Measurements from ENCODE around the gene NCKAP5. TPM values are rescaled to one million over a fixed set of nuclear protein-coding genes. Genes with fewer than 3 reads are reported as not detected.

The NCKAP5 gene
- total RNA-seq, 1 donor from 2014 or later, result 2.8 TPM

DNA sequence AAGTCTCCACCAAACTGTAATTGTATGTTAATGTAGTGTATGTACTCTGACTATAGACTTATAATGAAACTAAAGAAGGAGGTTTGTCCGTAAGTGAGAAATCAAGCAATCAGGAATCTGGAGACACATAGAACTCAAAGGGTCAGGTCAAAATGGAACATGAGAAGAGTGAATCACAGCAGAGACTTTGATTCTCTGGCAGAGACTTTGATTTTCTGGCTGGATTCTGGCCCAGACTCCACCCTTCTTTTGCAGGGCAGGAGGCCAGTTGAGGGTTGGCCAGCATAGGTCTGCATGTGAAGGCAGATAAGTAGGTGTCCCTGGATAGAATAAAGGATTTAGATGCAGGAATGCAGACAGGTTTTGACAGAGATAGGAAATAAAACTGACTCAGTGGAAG is 11.0 kb upstream of the NCKAP5 start:
- DNase-seq (peak; percentile 77), ATAC-seq (peak; percentile 92)
- intact Hi-C loops (cut with micrococcal nuclease), result no loop called here

DNA sequence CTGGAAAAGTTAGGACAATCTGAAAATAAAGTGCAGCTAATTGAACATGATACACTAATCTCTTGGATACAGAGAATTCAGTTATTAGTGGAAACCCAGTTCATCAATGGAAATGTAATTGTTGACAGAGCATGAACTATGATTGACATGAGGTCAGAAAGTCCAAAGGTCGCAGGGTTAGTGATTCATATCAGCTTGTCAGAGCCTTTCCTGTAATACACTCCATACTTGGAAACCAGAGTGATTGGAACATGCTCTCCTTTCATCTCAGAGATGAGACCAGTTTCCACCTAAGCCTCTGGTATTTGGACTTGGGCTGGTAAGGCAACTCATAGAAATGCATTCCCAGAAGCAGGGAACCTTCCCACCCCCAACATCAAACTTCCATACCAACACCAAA is 8.5 kb upstream of the NCKAP5 start:
- ATAC-seq, result no peak
- intact Hi-C loops (cut with micrococcal nuclease), result no loop called here

DNA sequence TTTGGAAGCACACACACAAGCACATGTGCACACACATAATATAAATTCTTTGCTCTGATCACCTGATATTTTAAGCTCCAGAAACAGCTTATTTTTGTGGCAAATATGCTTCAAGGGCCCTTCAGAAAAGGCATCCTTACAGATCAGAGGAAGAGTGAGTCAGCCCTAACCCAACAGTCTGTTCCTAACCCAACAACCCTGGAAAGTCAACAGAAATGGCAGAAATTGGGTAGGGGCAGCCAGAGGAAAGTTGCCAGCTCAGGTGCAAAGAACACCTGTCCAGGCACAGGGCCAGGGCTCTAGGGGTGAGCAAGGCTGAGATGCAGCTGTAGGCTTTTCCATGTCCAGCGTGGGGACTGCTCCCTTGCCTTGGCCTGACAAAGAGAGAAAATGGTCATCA is 6.4 kb upstream of the NCKAP5 start:
- ATAC-seq, result no peak
- no peak for DNase-seq
- intact Hi-C loops (cut with micrococcal nuclease), result no loop called here

More for the DNA sequence above, 8.5 kb upstream of the NCKAP5 start:
- no peak for DNase-seq

DNA sequence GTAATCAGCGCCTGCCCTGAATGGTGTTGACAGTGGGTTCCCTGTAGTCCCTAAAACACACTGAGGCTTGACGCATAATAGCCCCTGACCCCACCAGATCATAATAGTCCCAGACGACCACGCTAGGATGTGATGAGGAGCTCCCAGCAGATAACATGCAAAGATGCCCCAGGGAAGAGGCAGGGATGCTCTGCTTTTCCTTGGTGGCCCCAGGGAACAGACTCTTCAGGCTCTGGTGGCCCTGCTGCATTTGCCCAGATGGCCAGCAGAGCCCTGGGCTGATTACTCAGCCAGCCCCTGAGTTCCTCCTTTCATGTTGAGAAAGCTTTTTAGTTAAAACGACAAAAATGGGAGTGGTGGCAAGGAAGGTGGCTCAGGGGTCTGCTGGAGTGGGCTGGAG is 5.9 kb upstream of the NCKAP5 start:
- DNase-seq (no peak), ATAC-seq (no peak)
- intact Hi-C loops (cut with micrococcal nuclease), result no loop called here

DNA sequence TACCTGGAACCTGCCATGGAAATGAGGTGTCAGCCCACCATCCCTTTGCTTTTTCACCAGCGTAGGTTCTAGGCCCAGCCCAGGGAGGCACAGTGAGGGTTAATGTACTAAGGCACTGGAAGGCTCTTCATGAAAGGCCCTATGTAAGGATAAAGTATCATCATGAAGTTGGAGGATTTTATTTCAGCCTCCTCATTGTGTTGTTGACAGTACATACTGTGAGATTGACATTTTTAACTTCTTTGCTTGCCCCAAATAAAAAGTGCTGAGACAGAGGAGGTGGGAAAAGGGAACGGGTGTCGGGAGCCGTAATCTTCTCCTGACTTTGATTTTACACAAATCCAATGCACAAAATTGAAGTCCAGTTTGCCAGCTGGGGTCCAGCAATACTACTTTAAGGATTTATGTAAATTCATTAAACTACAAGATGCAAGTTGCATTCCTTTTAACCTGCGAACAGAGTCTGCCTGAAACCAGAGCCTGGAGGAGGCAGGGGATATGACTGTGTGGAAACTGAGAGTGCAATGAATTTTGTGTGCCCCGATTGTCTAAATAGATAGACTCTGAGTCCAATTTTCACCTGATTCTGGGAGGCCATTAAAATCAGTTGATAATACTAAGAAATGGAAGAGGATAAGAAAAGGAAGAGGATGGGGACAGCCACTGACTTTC is 5.4 kb upstream of the NCKAP5 start:
- intact Hi-C loops (cut with micrococcal nuclease), result no loop called here
- DNase-seq, result no peak
- no peak for ATAC-seq

DNA sequence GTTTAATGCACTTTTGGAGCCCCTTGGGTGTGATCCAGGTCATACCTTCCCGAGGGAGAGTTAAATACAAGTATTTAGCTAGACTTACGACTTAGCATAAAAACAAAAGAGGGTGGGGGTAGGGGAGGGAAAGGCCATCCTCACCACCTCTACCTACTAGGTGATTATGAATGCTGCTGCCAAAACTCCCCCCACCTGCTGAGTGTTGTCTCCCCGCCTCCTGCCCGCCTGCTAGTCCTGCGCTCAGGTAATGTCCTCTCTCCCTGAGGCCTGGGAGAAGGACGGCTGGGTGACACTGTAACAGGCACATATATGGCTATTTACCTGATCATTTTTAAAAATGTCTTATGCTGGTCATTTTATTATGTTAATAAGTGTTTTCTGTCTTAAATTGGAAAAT is 3.0 kb upstream of the NCKAP5 start:
- DNase-seq (no peak), ATAC-seq (no peak)
- intact Hi-C loops (cut with micrococcal nuclease), result no loop called here

DNA sequence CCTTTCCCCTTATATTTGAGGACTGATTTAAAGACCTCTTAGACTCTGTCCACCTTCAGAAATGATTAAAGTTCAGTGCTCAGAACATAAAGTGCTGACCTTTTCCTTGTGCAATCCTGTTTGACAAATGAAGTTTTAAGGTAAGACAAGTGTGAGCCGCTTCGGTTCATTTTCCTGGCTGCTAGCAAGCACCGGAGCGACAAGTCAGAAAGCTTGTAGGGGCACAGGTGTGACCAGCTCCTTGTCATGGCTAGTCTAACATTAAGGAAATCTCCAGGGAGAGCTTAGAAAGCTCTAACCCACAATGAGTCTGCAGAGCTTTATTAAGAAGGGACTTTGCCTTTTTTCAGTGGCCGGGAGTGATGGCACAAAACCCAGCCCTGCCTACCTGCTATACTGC is 2.3 kb upstream of the NCKAP5 start:
- ATAC-seq, result no peak
- intact Hi-C loops (cut with micrococcal nuclease), result no loop called here
- DNase-seq, result no peak

DNA sequence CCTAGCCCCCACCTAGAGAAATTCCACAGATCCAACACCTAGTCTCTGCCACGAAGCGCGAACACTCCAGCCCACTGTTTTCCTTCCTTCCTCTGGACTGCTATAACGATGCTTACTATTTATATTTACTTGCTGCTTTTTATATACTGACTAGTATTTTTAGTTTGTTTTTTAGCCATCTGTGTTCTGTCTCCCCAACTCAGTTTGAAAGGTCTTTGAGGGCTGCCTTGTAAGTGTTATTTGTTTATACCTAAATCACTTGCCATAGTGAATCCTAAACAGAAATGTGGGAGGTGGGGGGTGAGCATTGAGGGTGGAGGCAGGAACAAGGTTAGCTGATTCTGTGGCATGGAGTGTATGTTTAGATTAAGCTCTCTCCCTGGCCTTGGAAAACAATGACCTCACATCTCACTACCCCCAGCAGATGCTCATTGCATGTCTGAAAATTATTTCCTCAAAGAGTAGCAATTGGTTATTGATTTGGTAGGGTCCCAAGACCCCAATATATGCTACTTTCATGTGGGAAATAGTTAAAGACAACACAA is 1.1 kb upstream of the NCKAP5 start:
- ATAC-seq, result no peak
- intact Hi-C loops (cut with micrococcal nuclease), result loop anchor here (5.0 to 10.0 kb wide), 2 partner anchors 145 to 203 kb away; no protein-coding TSS in a partner anchor
- no peak for DNase-seq

DNA sequence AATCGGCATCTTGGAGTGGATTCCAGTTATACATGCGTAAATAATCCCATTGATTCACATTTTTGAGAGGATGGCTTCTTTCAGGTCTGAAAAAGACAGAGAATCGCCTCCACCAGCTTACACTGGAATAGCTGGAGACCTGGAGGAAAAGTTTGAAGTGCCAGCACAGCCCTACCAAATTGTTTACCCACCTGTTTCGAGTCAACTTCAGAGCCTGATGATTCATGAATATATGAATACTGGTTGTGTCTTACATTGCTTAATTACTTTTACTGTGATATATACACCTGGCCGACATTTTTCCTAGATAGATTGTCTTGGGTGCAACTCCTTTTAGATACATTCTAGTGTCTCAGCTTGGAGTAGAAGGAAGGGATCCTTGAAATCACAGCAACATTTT is 335 bp upstream of the NCKAP5 start:
- intact Hi-C loops (cut with micrococcal nuclease), result loop anchor here (5.0 to 10.0 kb wide), 2 partner anchors 144 to 204 kb away; no protein-coding TSS in a partner anchor
- ATAC-seq (no peak), DNase-seq (no peak)

DNA sequence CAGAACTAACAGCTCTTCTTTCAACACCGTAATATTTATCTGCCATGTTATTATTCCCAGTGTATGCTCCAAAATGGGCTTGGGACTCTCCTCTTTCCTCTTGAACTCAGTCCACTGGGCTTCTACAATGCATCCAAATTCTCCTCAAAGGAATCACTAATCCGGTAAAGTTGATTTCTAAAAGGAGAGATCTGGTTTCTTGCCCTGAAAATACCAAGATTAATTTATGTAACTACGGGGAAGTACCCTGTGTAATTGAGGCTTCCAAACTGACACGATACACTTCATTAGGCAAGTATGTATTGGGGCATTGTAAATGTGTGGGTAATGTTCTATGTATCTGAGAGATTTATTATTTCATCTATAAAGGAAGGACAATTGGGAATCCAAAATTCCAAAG is 5.7 kb downstream of the NCKAP5 start:
- no peak for ATAC-seq
- intact Hi-C loops (cut with micrococcal nuclease), result loop anchor here (10.0 kb wide), 1 partner anchor 138 kb away; no protein-coding TSS in a partner anchor
- DNase-seq, result no peak

DNA sequence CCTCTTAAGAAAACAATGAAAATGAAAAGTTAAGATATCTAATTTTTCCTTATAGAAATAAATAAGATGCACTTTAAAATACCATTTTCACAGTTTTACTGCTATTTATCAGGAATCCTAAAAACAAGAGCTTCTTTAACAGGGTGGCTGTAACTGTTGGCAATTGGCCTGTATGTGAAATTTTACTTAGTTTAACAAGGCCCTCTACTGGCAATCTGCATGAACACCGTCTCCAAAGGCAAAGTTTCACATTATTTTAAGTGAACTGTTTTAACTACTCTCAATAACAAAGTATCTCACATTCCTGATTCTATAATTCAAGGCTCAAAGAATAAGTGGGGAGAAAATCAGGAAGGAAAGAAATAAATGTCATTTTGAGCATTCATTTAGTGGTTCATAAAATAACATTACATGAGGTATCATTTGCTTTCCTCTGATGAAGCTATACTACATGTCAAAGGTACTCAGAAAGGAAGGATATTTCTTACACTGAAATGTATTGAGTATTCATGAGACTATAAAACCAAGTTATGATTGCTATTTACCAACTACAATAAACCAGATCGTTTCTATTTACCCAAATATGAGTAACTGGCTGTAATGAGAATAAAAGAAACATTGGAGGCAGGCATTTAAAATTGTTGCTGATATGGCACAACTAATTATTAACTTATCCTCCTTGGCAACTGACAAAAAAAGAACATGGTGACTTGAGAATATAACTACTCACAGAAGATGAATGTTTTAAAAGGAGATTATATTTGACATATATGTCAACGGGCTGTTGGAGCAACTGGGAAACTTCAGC is 7.0 kb downstream of the NCKAP5 start:
- intact Hi-C loops (cut with micrococcal nuclease), result loop anchor here (10.0 kb wide), 1 partner anchor 136 kb away; no protein-coding TSS in a partner anchor
- peak; percentile 30 for ATAC-seq
- no peak for DNase-seq

DNA sequence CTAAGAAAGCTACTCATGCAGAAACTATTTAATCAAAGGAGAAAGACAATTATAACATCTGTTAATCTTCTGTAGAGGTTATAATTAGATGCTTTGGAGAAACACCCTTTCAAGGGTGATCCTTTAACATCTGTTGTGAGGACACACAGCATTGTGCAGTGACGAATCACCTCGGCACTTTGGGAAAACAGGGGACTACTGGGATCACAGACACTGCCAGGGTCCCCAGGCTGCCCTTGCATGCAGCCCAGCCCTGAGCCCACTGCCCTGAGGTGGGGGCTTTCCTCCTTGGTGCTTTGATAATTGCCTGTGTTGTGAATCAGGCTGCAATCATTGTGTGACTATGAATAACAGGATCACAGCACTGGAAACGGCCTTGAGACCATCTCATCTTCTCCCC is 10.6 kb downstream of the NCKAP5 start:
- ATAC-seq (no peak), DNase-seq (no peak)
- intact Hi-C loops (cut with micrococcal nuclease), result no loop called here

DNA sequence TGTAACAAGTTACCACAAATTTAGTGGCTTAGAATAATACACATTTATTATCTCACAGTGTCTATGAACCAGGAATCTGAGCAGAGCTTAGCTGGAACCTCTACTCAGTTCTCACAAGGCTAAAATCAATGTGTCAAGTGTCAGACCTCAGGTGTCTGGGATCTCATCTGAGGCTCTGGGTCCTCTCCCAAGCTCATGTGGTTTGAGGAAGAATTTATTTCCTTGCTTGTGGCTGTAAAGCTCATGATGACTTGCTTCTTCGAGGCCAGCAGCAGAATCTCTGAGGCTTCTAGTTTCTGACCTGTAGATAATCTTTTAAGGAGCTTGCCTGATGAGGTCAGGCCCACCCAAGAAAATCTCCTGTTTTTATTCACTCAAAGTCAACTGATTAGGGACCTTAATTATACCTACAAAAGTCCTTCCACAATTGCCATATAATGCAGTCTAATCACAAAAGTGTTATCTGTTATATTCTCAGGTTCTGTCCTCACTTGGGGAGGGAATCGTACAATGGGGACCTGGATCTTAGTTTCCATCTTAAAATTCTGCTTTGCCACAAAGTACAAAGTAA is 14.3 kb downstream of the NCKAP5 start:
- intact Hi-C loops (cut with micrococcal nuclease), result no loop called here
- ATAC-seq, result no peak
- no peak for DNase-seq

DNA sequence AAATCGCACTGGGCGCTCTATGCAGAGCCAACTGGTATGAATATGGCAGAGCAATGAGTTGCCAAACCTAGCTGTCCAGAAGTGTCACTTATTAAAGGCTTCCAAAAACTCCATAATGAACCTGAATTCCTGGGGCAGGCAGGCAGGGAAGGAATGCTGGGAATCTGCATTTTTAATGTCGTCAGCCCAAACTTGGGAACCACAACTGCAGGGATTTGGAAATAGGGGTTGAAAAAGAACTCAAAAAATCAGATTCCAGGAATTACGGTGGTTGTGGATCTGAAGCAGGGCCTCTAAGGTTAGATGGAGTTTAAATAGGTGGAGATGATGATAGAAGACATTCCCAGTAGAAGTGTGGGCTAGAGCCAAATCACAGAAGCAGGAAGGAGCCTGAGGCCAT is 15.0 kb downstream of the NCKAP5 start:
- no peak for ATAC-seq
- no peak for DNase-seq
- intact Hi-C loops (cut with micrococcal nuclease), result no loop called here

DNA sequence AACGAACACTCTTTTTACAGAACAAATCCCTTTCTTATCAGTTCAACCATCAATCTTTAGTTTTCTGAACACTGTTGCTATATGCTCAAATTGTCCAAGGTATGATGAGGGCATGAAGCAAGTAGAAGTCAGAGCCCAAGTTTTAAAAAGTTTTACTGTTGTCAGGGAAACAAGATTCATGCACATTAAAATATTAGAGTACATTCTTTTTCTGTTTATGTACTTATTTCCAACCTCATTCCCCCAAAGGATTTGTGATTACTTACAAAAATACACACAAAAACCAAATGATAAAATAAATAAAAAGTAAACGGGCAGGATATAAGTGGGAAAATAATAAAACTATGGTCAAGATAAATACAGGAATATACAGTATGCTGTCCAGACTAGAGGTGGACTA is 15.4 kb downstream of the NCKAP5 start:
- no peak for ATAC-seq
- intact Hi-C loops (cut with micrococcal nuclease), result no loop called here
- no peak for DNase-seq

DNA sequence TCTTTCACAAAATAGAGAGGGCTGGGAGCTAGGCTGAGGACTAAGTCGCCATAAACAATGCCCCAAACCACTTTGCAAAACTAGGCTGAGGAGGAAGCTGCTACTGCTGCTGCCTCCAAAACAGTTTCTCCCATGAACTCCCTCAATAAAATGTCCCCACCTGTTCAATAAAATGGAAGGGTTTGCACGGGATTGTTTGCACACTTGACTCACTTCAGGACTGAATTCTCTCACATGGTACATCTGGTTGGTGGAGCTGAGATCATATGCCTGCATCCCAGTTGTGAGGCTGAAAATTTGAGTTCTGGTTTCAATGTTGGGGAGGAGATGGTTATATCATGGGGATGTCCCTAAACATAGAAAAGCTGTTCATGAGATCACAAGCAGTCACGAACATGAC is 26.5 kb downstream of the NCKAP5 start:
- ATAC-seq, result no peak
- intact Hi-C loops (cut with micrococcal nuclease), result no loop called here
- no peak for DNase-seq

DNA sequence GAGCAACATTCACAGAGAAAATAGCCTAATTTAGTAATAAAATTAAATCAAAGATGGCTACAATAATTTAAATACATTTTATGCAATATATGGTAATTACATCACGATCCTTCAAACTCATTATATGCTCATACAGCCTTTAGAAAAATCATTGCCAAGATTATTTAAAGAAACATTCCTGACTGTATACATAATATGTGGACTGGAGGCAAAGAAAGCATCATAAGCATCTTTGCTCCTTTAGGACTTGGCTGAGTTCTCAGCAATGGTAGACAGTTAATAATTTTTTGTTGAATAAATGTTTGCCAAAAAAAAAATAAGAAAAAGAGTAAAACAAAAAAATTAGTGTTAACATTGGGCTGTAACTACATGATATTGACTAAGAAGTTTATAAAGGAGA is 26.9 kb downstream of the NCKAP5 start:
- ATAC-seq, result no peak
- DNase-seq, result no peak
- intact Hi-C loops (cut with micrococcal nuclease), result no loop called here

DNA sequence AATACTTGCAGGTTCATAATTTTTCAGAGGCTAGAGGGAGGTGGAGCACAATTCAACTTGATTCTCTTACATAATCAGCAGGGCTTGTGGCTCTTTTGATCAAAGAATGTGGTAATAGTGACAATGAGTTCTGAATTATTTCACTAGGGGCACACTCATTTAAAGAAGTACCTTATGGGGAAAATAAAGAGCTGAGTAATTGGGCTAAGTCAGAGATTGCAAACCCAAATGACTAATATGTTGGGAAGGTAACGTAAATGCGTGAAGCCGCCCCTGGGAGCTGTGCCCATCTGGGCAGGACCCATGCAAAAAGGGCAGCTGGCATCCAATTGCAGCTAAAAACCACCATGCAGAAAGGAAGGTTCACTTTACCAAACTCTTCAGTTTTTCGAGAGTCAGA is 35.3 kb downstream of the NCKAP5 start:
- intact Hi-C loops (cut with micrococcal nuclease), result no loop called here
- DNase-seq, result no peak
- ATAC-seq, result no peak

DNA sequence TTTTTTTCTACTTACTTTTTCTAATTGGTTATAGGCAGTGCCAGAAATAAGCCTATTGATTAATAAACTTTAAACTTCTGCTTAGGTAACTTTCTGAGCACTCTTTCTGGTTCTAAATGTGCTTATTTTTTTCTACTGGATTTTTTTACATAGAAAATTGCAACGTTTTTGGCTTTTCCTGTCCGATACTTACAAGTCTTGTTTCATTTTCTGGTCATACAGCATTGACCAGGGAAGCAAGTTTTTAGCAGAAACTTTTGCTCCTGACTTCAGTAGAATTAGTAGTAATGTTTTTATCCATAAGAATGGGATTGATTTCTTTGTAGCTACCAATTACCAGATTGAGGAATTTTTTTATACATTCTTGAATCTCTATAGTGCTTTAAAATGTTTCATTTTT is 36.9 kb downstream of the NCKAP5 start:
- intact Hi-C loops (cut with micrococcal nuclease), result no loop called here
- ATAC-seq, result no peak
- DNase-seq, result no peak

DNA sequence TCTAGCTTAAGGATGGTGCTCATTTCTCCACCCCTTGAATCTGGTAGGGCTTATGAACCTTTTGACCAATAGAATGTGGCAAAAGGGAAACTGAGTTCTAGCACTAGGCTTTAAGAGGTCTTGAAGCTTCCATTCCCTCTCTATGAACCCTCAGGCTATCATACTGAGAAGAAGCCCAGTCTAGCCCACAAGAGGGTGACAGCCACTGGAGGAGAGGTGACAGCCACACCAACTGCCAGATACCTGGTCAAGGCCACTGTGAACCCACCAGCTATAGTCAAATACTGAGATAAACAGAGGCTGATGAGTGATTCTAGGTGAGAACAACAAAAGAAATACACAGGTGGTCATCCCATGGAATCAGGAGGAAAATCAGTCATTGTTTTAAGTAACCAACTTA is 37.6 kb downstream of the NCKAP5 start:
- DNase-seq, result no peak
- intact Hi-C loops (cut with micrococcal nuclease), result loop anchor here (1.0 kb wide), 1 partner anchor 23 kb away; no protein-coding TSS in a partner anchor
- no peak for ATAC-seq
